Activated gamma-delta T cell treated with Interleukin-2 at 50 U/mL for 16 hours (primary cell): ENCODE measurements around the gene ARHGAP15.

Experiments
- DNase-seq: peaks from one replicate; pipeline ENCODE4 v3.0.0-alpha.2; 2020

The ARHGAP15 gene

GRCh38 chr2:143467011-143467410 lies 337.8 kb downstream of the ARHGAP15 start:
- no peak for DNase-seq

GRCh38 chr2:143468341-143468888 lies 339.2 kb downstream of the ARHGAP15 start:
- no peak for DNase-seq

- no peak for DNase-seq
These were observed 340.1 kb downstream of the ARHGAP15 start for GRCh38 chr2:143469323-143469722.

GRCh38 chr2:143471550-143471949 lies 342.3 kb downstream of the ARHGAP15 start:
- no peak for DNase-seq

GRCh38 chr2:143473216-143473615 lies 344.0 kb downstream of the ARHGAP15 start:
- no peak for DNase-seq

- DNase-seq = no peak
These were observed 344.6 kb downstream of the ARHGAP15 start for GRCh38 chr2:143473820-143474219.

- DNase-seq = no peak
These were observed 345.4 kb downstream of the ARHGAP15 start for GRCh38 chr2:143474586-143474985.

GRCh38 chr2:143475041-143475776 lies 346.0 kb downstream of the ARHGAP15 start:
- no peak for DNase-seq

GRCh38 chr2:143476336-143477087 lies 347.3 kb downstream of the ARHGAP15 start:
- no peak for DNase-seq

GRCh38 chr2:143477714-143478443 lies 348.7 kb downstream of the ARHGAP15 start:
- DNase-seq = no peak

GRCh38 chr2:143480086-143480485 lies 350.9 kb downstream of the ARHGAP15 start:
- DNase-seq = no peak

GRCh38 chr2:143480601-143481236 lies 351.5 kb downstream of the ARHGAP15 start:
- DNase-seq = no peak

GRCh38 chr2:143481237-143481623 lies 352.0 kb downstream of the ARHGAP15 start:
- no peak for DNase-seq

- no peak for DNase-seq
These were observed 352.5 kb downstream of the ARHGAP15 start for GRCh38 chr2:143481733-143482132.

GRCh38 chr2:143482316-143482715 lies 353.1 kb downstream of the ARHGAP15 start:
- DNase-seq = no peak

- DNase-seq = no peak
These were observed 353.6 kb downstream of the ARHGAP15 start for GRCh38 chr2:143482771-143483170.

- DNase-seq = no peak
These were observed 357.8 kb downstream of the ARHGAP15 start for GRCh38 chr2:143486976-143487375.

- DNase-seq = no peak
These were observed 359.9 kb downstream of the ARHGAP15 start for GRCh38 chr2:143489145-143489544.

- no peak for DNase-seq
These were observed 361.9 kb downstream of the ARHGAP15 start for GRCh38 chr2:143491131-143491530.

GRCh38 chr2:143493339-143493738 lies 364.1 kb downstream of the ARHGAP15 start:
- no peak for DNase-seq

GRCh38 chr2:143497726-143498125 lies 368.5 kb downstream of the ARHGAP15 start:
- no peak for DNase-seq

GRCh38 chr2:143498496-143498895 lies 369.3 kb downstream of the ARHGAP15 start:
- DNase-seq = no peak

- no peak for DNase-seq
These were observed 369.8 kb downstream of the ARHGAP15 start for GRCh38 chr2:143499061-143499460.
